GM21515 (cell line): Measurements from ENCODE around the gene SEC16A.
A peak's percentile ranks its signal among the peaks of the same experiment; 100 is the strongest.
"Not testable (repeated sequence)": the region's sequence is repeated elsewhere in the genome, so short reads cannot be mapped to it uniquely, and the experiment has no call there.

ENCODE experiments used
- ATAC-seq: cut with Tn5 transposase; IDR thresholded peaks from one replicate; pipeline ENCODE4 v1.9.1; 2021; ENCODE audit not compliant: unreplicated experiment

The SEC16A gene

DNA sequence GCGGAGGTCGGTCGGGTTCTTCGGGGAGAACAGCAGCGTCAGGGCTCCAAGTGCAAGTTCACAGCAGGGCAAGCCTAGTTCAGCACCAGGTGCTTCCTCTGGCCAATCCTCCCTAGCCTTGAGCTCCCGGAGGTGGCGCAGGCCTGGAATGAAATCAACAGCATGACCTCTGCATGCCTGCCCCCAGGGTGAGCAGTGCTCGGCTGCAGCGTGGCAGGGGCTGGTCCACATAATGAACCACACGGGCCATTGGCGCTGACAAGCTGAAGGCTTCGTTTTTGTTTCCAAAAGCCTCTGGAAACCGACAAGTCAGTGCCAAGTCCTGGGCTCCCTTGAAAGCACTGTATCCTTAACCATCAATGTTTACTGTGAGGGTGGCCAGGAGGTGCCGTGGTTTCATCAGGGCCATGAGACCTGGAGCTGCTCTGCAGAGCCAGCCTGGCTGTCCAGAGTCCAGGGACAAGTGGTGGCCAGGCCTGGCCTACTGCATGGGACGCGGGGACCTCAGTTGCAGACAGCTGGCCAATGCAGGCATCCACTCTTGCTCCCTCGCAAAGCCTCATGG lies 41.1 kb downstream of the SEC16A start:
- ATAC-seq: no peak

DNA sequence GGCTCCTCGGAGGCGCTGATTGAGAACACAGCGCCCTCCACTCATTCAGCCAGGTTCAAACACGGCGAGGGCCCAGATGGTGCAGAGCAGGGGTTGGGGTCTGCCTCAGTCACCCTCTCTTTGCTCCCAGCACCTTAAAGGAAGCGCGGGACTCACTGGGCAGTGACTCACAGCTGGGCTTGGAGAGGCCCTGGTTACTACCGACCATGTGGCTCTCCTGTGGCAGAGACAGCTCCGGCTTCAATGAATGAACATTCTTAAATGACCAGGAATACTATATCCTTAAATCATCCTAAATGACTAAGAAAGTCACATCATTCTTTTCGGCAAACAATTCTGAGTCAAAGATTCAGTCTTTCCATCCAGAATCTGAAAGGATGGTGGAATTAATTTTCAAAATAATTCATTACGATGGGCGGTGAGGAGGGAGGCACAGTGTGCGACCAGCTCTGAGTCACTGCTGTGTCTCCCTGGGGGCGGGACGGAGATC lies 41.6 kb downstream of the SEC16A start:
- no peak for ATAC-seq

DNA sequence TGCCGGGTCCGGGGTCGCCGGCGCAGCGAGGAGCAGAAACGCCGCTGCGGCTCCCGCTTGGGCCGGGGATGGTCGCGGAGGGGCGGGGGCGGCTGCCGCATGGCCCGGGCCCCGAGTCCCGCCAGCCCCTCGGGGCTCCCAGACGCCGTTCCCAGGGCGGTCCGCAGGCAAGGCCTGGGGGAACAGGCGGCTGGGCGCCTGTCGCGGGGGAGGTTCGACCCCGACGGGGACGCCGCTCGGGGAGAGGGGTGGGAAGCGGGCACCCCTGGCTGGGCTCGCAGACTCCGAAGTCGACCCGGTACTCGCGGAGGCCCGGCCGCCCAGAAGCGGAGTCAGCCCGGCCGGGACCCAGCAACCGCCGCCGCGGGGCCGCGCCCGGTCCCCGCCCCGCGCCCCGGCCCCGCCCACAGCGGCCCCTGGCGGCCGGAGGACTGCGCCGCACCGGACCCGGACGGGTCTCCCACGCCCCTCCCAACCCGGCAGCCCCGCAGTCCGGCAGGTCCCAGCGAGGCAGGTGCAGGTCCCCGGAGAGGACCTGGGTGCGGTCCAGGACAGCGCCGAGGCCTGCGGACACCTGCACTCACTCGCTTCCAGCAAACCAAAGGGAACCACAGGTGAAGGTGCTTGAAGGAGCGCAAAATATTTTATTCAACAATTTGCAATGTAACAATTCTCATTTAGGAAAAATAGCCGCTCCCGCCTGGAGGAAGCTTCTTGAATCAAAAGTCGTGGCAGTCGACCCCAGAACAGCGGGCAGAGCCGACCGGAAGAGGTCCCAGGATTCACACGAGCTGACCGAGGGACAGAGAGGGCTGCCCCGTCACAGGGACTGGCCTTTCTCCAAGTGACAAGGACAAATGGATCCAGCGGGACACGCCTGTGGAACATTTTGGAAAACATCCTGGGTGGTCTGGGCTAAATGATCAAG lies 43.1 kb downstream of the SEC16A start, which contains the start of gene INPP5E:
INPP5E (minus strand) TSS at position 365 of the 928 bp plus-strand sequence. CDS start 426 bp downstream, outside the sequence.
- ATAC-seq: peak; percentile 59

DNA sequence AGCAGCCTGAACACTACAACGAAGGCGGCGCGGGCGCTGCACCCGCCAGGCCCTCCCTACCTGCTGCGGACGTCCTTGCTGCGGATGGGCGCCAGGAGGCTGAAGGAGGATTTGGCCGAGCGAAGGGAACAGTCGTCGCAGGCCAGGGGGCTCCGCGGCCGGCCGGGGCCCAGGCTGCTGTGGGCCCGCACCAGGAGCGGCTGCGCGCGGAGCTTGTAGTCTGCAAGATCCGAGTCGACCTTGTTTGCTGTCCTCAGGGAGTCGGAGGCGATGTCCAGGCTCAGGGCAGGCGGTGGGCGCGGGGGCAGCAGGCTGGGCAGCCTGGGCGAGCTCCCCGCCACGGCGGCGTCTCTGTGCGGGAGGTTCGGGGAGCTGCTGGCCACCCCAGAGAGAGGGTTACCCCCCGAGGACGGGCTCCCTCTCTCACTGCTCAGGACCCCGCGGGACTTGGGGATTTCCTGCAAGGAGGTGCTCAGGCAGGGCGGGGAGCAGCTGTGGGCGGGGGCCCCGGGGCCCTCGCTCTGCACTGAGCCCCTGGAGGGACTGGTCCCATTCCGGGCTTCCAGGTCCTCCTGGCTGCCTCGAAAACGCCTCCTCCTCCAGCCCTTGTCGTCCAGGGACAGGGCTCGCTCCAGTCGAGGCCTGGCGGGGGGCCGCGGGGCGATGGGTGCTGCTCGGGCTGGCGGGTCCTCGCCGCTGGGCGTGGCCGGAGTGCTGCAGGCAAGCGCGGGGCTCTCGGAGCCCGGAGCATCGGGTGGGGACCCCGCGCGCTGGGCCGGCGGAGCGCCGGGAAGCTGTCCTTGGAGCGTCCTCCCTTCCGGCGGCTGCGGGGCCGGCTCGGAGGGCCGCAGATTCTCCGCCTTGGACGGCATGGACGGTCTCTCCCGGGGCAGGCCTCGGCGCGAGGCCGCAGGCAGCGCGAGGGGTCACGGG lies 44.0 kb downstream of the SEC16A start:
- ATAC-seq: peak; percentile 34

DNA sequence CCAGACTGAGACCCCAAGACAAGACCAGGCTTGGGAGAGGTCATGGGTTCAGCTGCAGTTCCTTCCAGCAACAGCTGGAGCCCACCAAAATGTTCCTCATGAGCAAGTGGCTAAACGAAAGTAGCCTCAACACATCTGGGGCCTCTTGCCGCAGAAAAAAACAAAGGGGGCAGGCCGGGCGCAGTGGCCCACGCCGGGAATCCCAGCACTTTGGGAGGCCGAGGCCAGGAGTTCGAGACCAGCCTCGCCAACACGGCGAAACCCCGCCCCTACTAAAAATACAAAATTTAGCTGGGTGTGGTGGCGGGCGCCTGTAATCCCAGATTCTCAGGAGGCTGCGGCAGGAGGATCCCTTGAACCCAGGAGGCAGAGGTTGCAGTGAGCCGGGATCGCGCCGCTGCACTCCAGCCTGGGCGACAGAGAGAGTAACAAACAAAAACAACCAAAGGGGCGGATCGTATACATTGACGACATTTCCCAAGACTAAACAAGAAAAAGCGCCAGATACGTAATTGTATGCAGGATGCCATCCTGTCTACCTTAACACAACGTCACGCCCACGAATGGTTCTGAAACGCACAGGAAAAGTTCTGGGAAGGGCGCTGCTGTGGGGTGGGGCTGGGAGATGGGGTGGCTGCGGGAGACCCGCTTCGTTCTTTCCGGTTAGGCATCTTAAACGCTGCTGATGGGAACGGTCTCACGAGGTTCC lies 44.8 kb downstream of the SEC16A start:
- ATAC-seq: no peak

DNA sequence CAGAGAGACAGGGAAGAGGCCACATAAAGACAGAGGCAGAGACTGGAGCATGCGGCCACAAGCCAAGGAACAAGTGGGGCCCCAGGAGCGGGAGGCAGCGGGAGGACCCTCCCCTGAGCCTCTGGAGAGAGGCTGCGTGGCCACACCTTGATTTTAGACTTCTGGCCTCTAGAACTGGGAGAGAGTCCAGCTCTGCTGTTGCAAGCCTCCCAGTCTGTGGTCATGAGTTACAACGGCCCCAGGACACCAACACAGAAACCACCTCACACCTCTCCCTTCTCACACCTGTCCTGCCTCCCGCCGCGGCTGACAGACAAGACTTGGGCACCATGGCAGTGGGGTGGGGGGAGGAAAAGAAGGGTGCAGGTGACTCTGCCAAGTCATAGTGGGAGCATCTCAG lies 45.4 kb downstream of the SEC16A start:
- no peak for ATAC-seq

DNA sequence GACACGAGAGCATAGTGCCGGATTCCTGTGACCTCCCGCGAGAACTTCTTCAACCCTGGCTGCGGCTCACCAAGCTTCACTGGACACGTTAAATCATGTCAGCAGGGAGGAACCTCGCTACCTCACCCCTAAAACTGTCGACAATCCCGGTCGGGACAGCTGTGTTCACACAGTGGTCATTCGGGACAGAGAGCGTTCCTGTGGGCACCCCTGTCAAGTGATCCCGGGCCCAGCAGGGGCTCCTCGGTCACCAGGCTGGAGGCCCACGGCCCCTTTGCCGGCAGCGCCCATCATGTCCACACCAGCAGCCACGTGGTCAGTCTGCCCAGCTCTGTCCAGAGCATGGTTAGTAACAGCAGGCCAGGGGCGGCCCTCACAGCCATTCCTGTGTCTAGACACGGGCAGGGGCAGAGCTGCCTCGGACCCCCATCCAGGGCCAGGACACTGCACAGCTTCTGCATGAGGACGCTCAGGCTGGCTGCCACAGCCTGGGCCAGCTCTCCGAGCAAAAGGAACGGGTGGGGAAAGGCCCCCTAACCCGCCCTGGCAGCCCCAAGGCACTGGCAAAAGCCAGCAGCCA lies 46.7 kb downstream of the SEC16A start:
- ATAC-seq: no peak

DNA sequence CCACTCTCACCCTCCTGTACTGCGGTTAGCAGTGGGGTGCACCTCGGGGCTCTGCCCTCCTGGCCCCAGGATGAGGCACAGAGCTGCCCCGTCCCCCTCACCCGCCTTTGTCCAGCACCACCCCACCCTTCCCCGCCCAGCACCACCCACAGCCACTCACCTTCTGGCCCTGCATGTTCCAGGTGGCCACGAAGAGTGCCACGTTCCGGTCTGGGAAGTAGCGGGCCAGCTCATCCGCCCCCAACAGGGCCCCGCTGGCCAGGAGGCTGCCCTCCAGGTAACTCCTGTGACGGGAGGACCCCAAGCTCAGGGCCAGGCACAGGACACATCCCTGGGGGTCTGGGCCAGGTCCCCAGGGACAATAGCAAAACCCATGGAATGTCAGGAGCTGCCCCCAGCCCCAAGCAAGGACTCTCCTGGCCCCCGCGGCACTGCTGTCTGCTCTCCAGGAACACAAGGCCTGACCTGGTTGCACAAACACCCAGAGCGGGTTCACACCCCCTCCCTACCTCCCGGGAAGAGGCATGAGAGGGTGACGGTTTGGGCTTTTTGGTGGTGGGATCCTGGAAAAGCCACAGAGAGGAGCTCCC lies 48.2 kb downstream of the SEC16A start:
- ATAC-seq: no peak

DNA sequence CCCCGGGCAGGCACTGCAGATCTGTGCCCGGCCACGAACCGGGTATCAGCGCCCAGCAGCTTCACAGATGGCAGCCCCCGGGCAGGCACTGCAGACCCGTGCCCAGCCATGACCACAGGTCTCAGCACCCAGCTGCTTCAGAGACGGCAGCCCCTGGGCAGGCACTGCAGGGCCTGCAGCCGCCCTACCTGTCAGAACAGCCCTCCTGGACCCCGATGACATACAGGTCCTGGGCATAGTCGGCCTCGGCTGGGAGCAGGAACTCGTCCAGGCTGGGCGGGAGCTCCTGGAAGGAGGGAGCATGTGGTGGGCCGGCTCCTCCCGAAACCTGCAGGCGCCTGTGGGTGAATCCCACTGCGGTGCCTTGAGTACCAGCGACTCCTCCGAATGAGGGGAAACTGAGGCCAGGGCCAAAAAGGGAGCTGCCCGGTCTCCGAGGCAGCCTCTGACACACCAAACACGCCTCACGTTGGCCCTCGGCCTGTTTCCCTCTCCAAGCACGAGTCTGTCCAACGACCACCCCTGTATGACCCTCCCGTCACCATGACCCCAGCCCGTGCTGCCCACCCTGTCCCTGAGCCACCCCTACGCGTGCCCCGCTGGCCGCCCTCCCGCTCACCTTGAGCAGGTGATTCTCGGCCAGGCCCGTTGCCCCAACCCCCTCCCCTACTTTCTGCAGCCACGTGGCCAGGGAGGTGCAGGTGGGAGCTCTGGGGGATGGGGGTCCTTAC lies 48.8 kb downstream of the SEC16A start:
- ATAC-seq: no peak

DNA sequence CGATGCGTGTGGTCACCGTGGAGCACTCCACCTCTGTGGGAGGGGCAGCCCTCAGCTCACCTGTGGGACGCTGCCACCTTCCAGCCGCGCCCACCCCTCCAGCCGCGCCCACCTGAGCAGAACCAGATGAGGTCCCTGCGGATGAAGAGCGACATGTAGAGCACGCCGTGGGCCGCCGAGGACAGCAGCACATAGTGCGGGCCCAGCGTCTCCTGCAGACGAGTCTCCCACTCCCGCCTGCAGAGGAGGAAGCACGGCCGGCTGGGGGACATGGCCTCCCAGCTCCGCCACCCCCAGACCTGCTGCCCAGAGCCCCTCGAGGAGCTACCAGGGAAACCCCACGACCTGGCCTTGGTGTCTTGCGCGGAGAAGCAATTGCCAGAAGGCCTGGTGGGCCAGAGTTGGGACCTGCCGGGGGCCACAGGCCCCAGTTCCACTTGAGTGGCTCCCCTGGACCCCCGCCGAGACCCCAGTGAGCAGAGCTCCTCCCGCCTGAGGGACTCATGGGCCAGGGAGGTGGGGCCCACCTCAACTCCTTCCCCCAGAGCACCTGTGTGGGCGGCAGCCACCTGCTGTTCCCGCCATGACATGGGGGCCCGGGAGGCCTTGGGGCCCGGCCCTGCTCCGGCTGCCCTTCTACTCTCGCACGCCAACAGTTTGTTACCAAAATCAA lies 49.7 kb downstream of the SEC16A start:
- no peak for ATAC-seq

DNA sequence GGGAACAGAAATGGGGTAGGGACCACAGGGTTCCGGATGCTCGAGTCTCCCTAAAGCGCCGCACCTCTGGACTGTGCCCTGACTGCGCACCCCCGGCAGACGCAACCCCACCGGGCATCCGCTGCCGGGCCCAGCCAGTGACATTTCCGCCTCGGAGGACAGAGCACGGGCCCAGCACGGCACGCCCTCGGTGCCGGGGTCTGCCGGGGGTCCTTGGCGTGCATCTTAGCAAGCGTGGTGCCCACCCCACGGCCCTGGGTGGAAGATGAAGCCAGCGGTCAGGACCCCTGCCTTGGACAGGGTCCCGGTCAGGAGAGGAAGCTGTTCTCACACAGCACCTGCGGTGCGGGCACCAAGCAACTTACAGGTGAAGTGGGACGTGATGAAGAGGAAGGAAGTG lies 50.2 kb downstream of the SEC16A start:
- ATAC-seq: no peak

DNA sequence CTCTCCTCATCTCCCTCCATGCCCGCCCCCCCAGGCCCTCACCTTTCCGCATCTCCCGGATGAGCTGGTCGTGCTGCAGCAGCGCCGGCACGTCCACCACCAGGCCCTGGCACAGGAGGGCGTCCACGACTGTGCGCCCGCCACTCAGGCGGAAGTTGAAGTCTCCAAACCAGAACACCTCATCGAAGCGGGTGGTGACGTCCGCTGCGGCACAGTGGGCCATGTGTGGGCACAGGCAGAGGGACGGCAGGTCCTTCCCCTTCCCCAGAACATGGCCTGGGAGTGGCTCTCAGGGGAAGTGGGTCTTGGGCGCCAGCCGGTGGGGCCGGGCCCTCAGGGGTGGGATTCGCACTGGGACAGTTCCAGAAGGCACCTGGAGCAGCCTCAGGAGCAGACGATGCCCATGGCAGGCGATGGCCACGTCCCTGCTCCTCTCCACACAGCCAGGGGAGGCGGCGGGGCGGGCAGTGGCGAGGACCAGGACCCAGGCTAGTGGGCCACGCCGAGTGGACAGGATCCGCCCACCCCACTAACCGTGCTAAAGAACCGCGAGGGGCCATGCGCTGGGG lies 51.0 kb downstream of the SEC16A start:
- ATAC-seq: no peak

DNA sequence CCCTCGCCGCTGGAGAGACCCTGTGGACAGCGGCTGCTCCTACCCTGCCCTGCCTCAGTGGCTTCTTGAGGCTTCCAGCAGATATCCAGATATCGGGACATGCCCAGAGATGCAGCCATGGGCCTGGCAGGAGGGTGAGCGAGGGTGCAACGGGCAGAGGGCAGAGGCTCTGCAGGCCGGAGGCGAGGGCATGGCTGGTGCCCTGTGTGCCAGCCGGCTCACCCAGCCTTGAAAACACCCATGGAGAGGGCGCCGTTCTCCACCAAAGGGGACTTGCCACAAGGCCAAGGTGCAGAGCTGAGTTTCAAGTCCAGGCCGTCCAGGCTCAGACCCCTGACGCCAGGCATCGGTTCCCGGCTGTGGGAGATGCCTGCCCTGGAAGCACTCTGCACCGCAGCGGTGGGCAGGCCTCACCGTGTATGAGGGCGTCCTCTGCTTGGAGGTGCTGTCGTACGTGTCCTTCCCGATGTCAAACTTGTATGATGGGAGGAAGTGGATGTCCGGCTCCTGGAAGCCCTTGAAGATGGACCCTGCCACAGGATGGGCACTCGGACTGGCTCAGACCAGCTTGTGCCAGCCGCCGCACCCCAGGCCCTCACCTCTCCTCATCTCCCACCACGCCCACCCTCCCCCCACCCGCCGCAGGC lies 52.1 kb downstream of the SEC16A start:
- ATAC-seq: no peak

DNA sequence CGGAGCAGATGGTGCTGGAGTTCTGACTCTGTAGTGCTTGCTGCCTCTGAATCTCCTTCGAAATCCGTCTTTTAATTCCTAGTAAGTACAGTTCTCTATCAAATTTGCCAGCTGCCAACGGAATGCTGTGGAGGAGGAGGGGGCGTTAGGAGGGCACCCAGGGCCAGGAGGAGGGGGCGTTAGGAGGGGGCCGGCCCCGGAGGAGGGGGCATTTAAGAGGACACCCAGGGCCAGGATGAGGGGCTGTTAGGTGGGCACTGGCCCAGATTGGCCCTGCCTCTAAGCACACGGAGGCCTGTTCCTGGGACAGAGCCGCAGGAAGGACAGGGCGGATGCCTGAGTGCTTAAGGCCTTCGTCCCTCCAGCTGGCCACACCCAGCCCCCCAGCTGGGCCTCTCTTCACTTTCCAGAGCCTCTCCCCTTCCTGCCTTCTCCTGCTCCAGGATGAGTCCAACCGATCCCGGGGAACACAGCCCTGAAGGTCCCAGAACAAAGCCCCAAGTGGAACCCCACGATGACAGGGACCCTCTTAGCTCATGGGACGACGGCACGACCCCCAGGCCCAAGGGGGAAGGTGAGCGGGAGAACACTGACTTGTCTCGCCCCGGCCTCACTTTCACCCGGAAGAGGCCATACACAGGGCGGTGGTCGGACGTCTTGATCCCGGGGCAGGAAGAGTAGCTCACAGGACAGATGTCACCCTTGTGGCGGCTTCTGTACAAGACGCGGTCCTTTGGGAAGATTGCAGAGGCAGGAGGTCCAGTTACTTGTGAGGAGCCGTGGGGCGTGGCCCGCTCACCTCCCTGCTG lies 53.0 kb downstream of the SEC16A start:
- ATAC-seq: no peak

DNA sequence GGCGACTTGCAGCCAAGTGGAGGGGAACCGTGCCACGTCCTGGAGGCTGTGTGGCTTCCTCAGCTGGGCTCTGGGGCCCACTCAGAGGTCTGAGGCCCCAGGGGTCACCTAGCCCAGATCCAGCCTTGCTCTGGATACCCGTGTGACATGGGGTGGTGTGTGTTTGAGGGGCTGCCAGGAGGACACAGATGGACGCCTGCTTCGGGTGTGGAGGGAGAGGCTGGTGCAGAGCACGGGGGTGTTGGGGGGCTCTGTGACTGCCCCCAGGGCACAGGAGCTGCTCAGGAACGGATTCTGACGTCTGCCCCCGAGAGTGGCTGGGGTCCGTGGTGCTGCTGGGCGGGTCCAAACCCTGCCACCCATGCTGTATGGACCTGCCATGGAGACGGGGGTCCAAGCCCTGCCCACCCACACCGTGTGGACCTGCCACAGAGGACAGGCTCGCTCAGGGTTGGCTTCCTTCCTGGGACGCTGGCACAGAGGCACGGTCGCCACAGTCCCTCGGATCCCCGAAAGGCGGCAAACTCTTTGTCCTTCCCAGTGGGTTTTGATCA lies 53.7 kb downstream of the SEC16A start:
- ATAC-seq: no peak

DNA sequence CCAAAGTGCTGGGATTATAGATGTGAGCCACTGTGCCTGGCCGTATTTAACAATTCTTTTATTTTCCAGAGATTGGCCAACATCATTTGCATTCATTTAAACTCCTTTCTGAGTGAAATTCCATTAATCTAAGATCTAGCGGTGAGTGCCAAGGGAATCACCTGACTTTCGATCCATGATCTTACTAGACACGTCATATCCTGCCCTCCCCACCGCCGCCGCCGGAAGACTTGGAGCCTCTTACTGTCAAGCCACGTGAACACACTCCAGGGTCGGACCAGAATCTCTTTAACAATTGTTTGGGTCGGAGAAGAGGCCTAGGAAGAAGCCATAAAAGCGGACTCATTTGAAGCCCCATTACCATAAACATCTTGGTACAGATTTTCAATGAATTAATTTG lies 56.1 kb downstream of the SEC16A start:
- no peak for ATAC-seq

DNA sequence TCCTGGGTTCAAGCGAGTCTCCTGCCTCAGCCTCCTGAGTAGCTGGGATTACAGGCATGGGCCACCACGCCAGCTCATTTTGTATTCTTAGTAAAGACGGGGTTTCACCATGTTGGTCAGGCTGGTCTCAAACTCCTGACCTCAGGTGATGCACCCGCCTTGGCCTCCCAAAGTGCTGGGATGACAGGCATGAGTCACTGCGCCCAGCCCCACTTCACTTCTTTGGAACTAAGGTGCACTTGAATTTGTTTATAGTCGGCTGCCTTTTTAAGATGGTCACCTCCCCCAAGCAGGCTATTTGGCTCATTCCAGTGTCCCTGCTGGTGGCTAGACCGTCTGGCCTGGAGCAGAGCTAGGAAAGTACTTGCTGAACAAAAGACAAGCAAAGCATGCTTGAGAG lies 57.5 kb downstream of the SEC16A start:
- not testable (repeated sequence) for ATAC-seq
